ENCODE measurements around the gene QKI.

QKI gene

GRCh38 chr6:163490826-163491577 is 76.5 kb downstream of the QKI start:
- H4K20me1 ChIP-seq (ENCODE audit: insufficient read depth, low read length), result 0 out of 2 replicates have a peak, but pooled peaks cover 4% of the 10 kb centered on the region
- H3K4me3 ChIP-seq (ENCODE audit: low read depth in 1 of 2, low read length in 2 of 2), result no peak overlapping the region
- no peak for TF ChIP-seq EZH2 (IDR thresholded peaks at IDR 0.05; ENCODE audit: borderline replicate concordance, low read depth, low read length, severe bottlenecking)
- TF ChIP-seq CTCF (IDR thresholded peaks at IDR 0.05; ENCODE audit: borderline replicate concordance, extremely low read depth, low read length, poor library complexity, severe bottlenecking), result no peak
- ATAC-seq (ENCODE audit: insufficient read depth, low read depth), result peak; percentile 66; the same call in 2 of the 3 replicates
- H2AFZ ChIP-seq (ENCODE audit: low read depth, low read length), result no peak overlapping the region
- no peaks in the 10 kb centered on the region for H3K27me3 ChIP-seq (ENCODE audit: insufficient read depth, low read length, poor library complexity)
- peaks cover 18% of the 10 kb centered on the region for H3K4me1 ChIP-seq (ENCODE audit: insufficient read depth, low read length)
- no peak overlapping the region for H3K9ac ChIP-seq (ENCODE audit: low read depth, low read length)
- no peaks in the 10 kb centered on the region for H3K9me3 ChIP-seq (ENCODE audit: insufficient read depth, low read length, severe bottlenecking)
- 0 out of 2 replicates have a peak overlapping the region, but pooled peaks have one; percentile 9 for H3K27ac ChIP-seq (ENCODE audit: low read length)
- DNase-seq, result peak; percentile 25
- H3K4me2 ChIP-seq (ENCODE audit: insufficient read depth, low read length), result peak overlapping the region; percentile 26; the same call in 1 of the 2 replicates
- no peaks in the 10 kb centered on the region for H3K36me3 ChIP-seq (ENCODE audit: insufficient read depth, low read length)
- peaks cover 69% of the 10 kb centered on the region for H3K79me2 ChIP-seq (ENCODE audit: insufficient read depth, low read length)

GRCh38 chr6:163491737-163492300 is 77.3 kb downstream of the QKI start:
- Histone ChIP-seq H3K79me2 (ENCODE audit: insufficient read depth, low read length) (peaks cover 71% of the 10 kb centered on the region), H4K20me1 (ENCODE audit: insufficient read depth, low read length) (0 out of 2 replicates have a peak, but pooled peaks cover 4% of the 10 kb centered on the region), H3K27ac (ENCODE audit: low read length) (no peak overlapping the region), H2AFZ (ENCODE audit: low read depth, low read length) (no peak overlapping the region), H3K4me2 (ENCODE audit: insufficient read depth, low read length) (no peak overlapping the region), H3K4me3 (ENCODE audit: low read depth in 1 of 2, low read length in 2 of 2) (no peak overlapping the region), H3K4me1 (ENCODE audit: insufficient read depth, low read length) (peaks cover 18% of the 10 kb centered on the region), H3K36me3 (ENCODE audit: insufficient read depth, low read length) (no peaks in the 10 kb centered on the region), H3K9ac (ENCODE audit: low read depth, low read length) (no peak overlapping the region), H3K27me3 (ENCODE audit: insufficient read depth, low read length, poor library complexity) (no peaks in the 10 kb centered on the region), H3K9me3 (ENCODE audit: insufficient read depth, low read length, severe bottlenecking) (no peaks in the 10 kb centered on the region)
- DNase-seq (no peak), ATAC-seq (ENCODE audit: insufficient read depth, low read depth) (no peak)
- no peak for TF ChIP-seq EZH2 (IDR thresholded peaks at IDR 0.05; ENCODE audit: borderline replicate concordance, low read depth, low read length, severe bottlenecking)
- no peak for TF ChIP-seq CTCF (IDR thresholded peaks at IDR 0.05; ENCODE audit: borderline replicate concordance, extremely low read depth, low read length, poor library complexity, severe bottlenecking)

- H3K27me3 ChIP-seq (ENCODE audit: insufficient read depth, low read length, poor library complexity), result no peaks in the 10 kb centered on the region
- no peak for ATAC-seq (ENCODE audit: insufficient read depth, low read depth)
- H3K79me2 ChIP-seq (ENCODE audit: insufficient read depth, low read length), result peaks cover 52% of the 10 kb centered on the region
- H3K9me3 ChIP-seq (ENCODE audit: insufficient read depth, low read length, severe bottlenecking), result no peaks in the 10 kb centered on the region
- H3K27ac ChIP-seq (ENCODE audit: low read length), result no peak overlapping the region
- DNase-seq, result no peak
- no peaks in the 10 kb centered on the region for H3K36me3 ChIP-seq (ENCODE audit: insufficient read depth, low read length)
- H3K4me2 ChIP-seq (ENCODE audit: insufficient read depth, low read length), result no peak overlapping the region
- H4K20me1 ChIP-seq (ENCODE audit: insufficient read depth, low read length), result 0 out of 2 replicates have a peak, but pooled peaks cover 4% of the 10 kb centered on the region
- TF ChIP-seq CTCF (IDR thresholded peaks at IDR 0.05; ENCODE audit: borderline replicate concordance, extremely low read depth, low read length, poor library complexity, severe bottlenecking), result no peak
- TF ChIP-seq EZH2 (IDR thresholded peaks at IDR 0.05; ENCODE audit: borderline replicate concordance, low read depth, low read length, severe bottlenecking), result no peak
- peaks cover 18% of the 10 kb centered on the region for H3K4me1 ChIP-seq (ENCODE audit: insufficient read depth, low read length)
- no peak overlapping the region for H3K4me3 ChIP-seq (ENCODE audit: low read depth in 1 of 2, low read length in 2 of 2)
- H2AFZ ChIP-seq (ENCODE audit: low read depth, low read length), result no peak overlapping the region
- H3K9ac ChIP-seq (ENCODE audit: low read depth, low read length), result no peak overlapping the region
These were observed 79.8 kb downstream of the QKI start for GRCh38 chr6:163494279-163494727.

All from DND-41 (cell line).